Endothelial cell of umbilical vein (primary cell): ENCODE data around the gene LEAP2. TPM values are rescaled to one million over a fixed set of nuclear protein-coding genes. Genes with fewer than 3 reads are reported as not detected.
A peak's percentile ranks its signal among the peaks of the same experiment; 100 is the strongest.

ENCODE experiments used
- BruUV-seq: library from RNA; stranded (reverse); fragments of 400-500 nt; replicated peaks from 2 replicates; lab custom pipeline; 2021; lab: Mats Ljungman, UMichigan
- CTCF ChIA-PET: fragments of 300-600, 350-600 bp; sonication (Branson Sonifier 250); formaldehyde crosslinking; loops from one replicate; lab custom pipeline; 2021; ENCODE audit warnings: antibody characterized with exemption, inconsistent platforms; lab: Charles Lee
- POLR2A ChIA-PET: fragments of 300-600, 350-600 bp; sonication (Branson Sonifier 250); formaldehyde crosslinking; loops from one replicate; lab custom pipeline; 2021; ENCODE audit warnings: antibody characterized with exemption, inconsistent platforms; lab: Charles Lee
- DNase-seq: peaks from one replicate; pipeline ENCODE4 v3.0.0-alpha.2; 2011; ENCODE audit warnings: low read depth, low spot score
- FAIRE-seq: peaks from 2 replicates; lab custom pipeline; 2011; peaks lifted over from hg19 to GRCh38; lab: Jason Lieb, UNC
- H2AFZ ChIP-seq: 2 replicates; pipeline ENCODE4 v1.6.0; 2012; ENCODE audit warnings: low read depth, low read length, control low read depth, inconsistent platforms
- H3K27ac ChIP-seq: 2 replicates; pipeline ENCODE4 v1.5.1; 2011; ENCODE audit warnings: low read depth, mild to moderate bottlenecking, control low read depth, low read length, moderate library complexity; ENCODE audit not compliant: insufficient read depth
- H3K27me3 ChIP-seq, 2 experiments: 2 replicates each; pipeline versions ENCODE4 v1.6.0 to v1.6.1; 2011; ENCODE audit warnings: low read length in 2 of 2, mixed read lengths in 1 of 2; ENCODE audit not compliant: control insufficient read depth in 2 of 2, insufficient read depth in 2 of 2
- H3K36me3 ChIP-seq, 2 experiments: 2 replicates in 1 of 2; 3 replicates in 1 of 2; pipeline ENCODE4 v1.5.1; 2011; ENCODE audit warnings: low read length in 2 of 2, mild to moderate bottlenecking in 1 of 2, moderate library complexity in 1 of 2; ENCODE audit not compliant: control insufficient read depth in 2 of 2, insufficient read depth in 2 of 2; ENCODE audit errors: extremely low read depth in 1 of 2
- H3K4me1 ChIP-seq: 3 replicates; pipeline ENCODE4 v1.5.1; 2011; ENCODE audit warnings: mild to moderate bottlenecking, low read length; ENCODE audit not compliant: control insufficient read depth, insufficient read depth; ENCODE audit errors: extremely low read depth
- H3K4me2 ChIP-seq: 2 replicates; pipeline ENCODE4 v1.6.1; 2011; ENCODE audit warnings: low read length, control low read depth, mixed read lengths; ENCODE audit not compliant: insufficient read depth
- H3K4me3 ChIP-seq, 3 experiments: fragments of 200-600 bp in 1 of 3; sonication (generic), shearing (Covaris generic) in 1 of 3; replicated peaks in 1 of 3; 2 replicates each; pipeline ENCODE4 v1.5.1; 2011 to 2016; ENCODE audit warnings: control low read depth in 3 of 3, low read length in 3 of 3, mild to moderate bottlenecking in 2 of 3, inconsistent platforms in 1 of 3, low read depth in 1 of 3, moderate library complexity in 1 of 3; ENCODE audit not compliant: insufficient read depth in 1 of 3
- H3K79me2 ChIP-seq: 2 replicates; pipeline ENCODE4 v1.6.0; 2012; ENCODE audit warnings: low read length, inconsistent platforms; ENCODE audit not compliant: control insufficient read depth, insufficient read depth
- H3K9ac ChIP-seq: replicated peaks from 2 replicates; pipeline ENCODE3; 2011; ENCODE audit warnings: low read length, control low read depth; ENCODE audit not compliant: insufficient read depth; ENCODE audit errors: extremely low read depth
- H3K9me1 ChIP-seq: replicated peaks from 3 replicates; pipeline ENCODE4 v1.6.0; 2011; ENCODE audit warnings: mild to moderate bottlenecking, low read length; ENCODE audit not compliant: control insufficient read depth, insufficient read depth; ENCODE audit errors: extremely low read depth
- H3K9me3 ChIP-seq: replicated peaks from 2 replicates; pipeline ENCODE4 v1.5.1; 2012; ENCODE audit warnings: low read length, inconsistent platforms; ENCODE audit not compliant: control insufficient read depth, insufficient read depth
- H4K20me1 ChIP-seq: replicated peaks from 2 replicates; pipeline ENCODE3; 2011; ENCODE audit warnings: mild to moderate bottlenecking, low read length; ENCODE audit not compliant: control insufficient read depth, insufficient read depth; ENCODE audit errors: extremely low read depth
- dilution Hi-C: fragments of 300-500 bp; cut with MboI; formaldehyde crosslinking; loops from one replicate; pipeline ENCODE4 v1.15.0; 2019; ENCODE audit warnings: low sequenced_read_pairs; ENCODE audit not compliant: extremely low pct_ligation_motif_present
- intact Hi-C: fragments of 100-400 bp; cut with micrococcal nuclease; formaldehyde crosslinking; loops from one replicate; pipeline ENCODE4 v1.10.0; 2022
- polyA plus RNA-seq, 4 experiments: library from polyadenylated mRNA; depleted of rRNA in 3 of 4; stranded (reverse) in 3 of 4; unstranded in 1 of 4; fragments of >200 nt; gene quantifications; 2 replicates each; pipeline versions ENCODE4 v1.2.1 to v1.2.3, GENCODE V29; 2011 to 2012; ENCODE audit warnings: missing spikeins in 1 of 4
- total RNA-seq: library from RNA; stranded (reverse); gene quantifications from 2 replicates; pipeline ENCODE4 v1.2.3, GENCODE V29; 2021
- TF ChIP-seq, protein P1 (sequence below), 2 donors: IDR thresholded peaks; 1 replicate in 1 of 2; 2 replicates in 1 of 2; pipeline ENCODE4 v1.5.1; 2011; ENCODE audit warnings: low read length in 2 of 2, mild to moderate bottlenecking in 2 of 2, moderate library complexity in 2 of 2, control low read depth in 1 of 2, inconsistent platforms in 1 of 2, low read depth in 1 of 2; ENCODE audit not compliant: insufficient read depth in 1 of 2; ENCODE audit errors: extremely low read depth in 1 of 2

Gene LEAP2
- total and polyA plus RNA-seq, 2 donors (not counting 3 experiments of a cell fraction or from before 2014, with no cell fraction given), result 0.37 to 0.40 TPM

- Histone ChIP-seq H3K79me2 (no peaks in the 10 kb centered on the region), H3K4me1 (peaks cover 22% of the 10 kb centered on the region), H3K36me3 (no peaks in the 10 kb centered on the region), H4K20me1 (no peaks in the 10 kb centered on the region), H3K9ac (no peak overlapping the region), H3K27ac (peak overlapping the region; percentile 76), H3K4me3 (no peak overlapping the region), H3K27me3 (no peaks in the 10 kb centered on the region), H3K9me3 (no peaks in the 10 kb centered on the region), H3K9me1 (no peaks in the 10 kb centered on the region), H2AFZ (no peak overlapping the region), H3K4me2 (no peak overlapping the region)
- BruUV-seq, result no TSS peak
- DNase-seq (no peak), FAIRE-seq (no peak)
- TF ChIP-seq, protein P1, sequence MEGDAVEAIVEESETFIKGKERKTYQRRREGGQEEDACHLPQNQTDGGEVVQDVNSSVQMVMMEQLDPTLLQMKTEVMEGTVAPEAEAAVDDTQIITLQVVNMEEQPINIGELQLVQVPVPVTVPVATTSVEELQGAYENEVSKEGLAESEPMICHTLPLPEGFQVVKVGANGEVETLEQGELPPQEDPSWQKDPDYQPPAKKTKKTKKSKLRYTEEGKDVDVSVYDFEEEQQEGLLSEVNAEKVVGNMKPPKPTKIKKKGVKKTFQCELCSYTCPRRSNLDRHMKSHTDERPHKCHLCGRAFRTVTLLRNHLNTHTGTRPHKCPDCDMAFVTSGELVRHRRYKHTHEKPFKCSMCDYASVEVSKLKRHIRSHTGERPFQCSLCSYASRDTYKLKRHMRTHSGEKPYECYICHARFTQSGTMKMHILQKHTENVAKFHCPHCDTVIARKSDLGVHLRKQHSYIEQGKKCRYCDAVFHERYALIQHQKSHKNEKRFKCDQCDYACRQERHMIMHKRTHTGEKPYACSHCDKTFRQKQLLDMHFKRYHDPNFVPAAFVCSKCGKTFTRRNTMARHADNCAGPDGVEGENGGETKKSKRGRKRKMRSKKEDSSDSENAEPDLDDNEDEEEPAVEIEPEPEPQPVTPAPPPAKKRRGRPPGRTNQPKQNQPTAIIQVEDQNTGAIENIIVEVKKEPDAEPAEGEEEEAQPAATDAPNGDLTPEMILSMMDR (IDR thresholded peaks at IDR 0.05; ENCODE audit: extremely low read depth in 1 of 2, insufficient read depth in 1 of 2, low read depth in 1 of 2, low read length in 2 of 2), result no peak
- POLR2A ChIA-PET, result no interaction called here
- intact Hi-C loops, result loop anchor here (1.0 kb wide), 1 partner anchor 8 kb away; the partner anchor contains the start of gene SHROOM1
- CTCF ChIA-PET, result interaction anchor here (0.8 to 2.1 kb wide), 4 partner anchors 19 to 45 kb away, joined by 3 to 10 read pairs (median 8); no protein-coding TSS in a partner anchor
- dilution Hi-C loops, result no loop called here
Observed at GRCh38 chr5:132838516-132839282, 34.8 kb upstream of the LEAP2 start.
